Right ventricle myocardium superior (tissue), 1 donor: ENCODE results near the gene RNF169. TPM values are rescaled to one million over a fixed set of nuclear protein-coding genes. Genes with fewer than 3 reads are reported as not detected.

Experiments used
- ATAC-seq: fragments of 200-7000 bp; cut with Tn5 transposase; one replicate; pipeline ENCODE4 v1.9.1; 2020; ENCODE audit warnings: mild to moderate bottlenecking; ENCODE audit not compliant: poor library complexity
- DNase-seq: peaks from one replicate; pipeline ENCODE4 v3.0.0-alpha.2; 2020
- intact Hi-C: fragments of 100-400 bp; cut with DNase I; formaldehyde crosslinking; loops from one replicate; pipeline ENCODE4 v1.11.2; 2022
- long read RNA-seq: library from polyadenylated mRNA; unstranded; transcript quantifications from one replicate; pipeline ENCODE4 v2.0.0, GENCODE V29; 2021
- total RNA-seq: library from RNA; stranded (reverse); fragmentation: NEBNext Ultra II Directional; extraction: Animal tissue kit (Norgen Biotek cat#: 25700); gene quantifications from one replicate; pipeline ENCODE4 v1.2.1, GENCODE V29; 2021
- donor health status: DM: no; HTN: yes; CAD: no; lungs with severe emphysema.

RNF169 gene
- 10.2 TPM for total RNA-seq
- long read RNA-seq, full-length matches to known transcripts: 1 of 3 reads
- long read RNA-seq, partial matches to known transcripts: 0 of 3 reads
- long read RNA-seq, other reads (novel, unspliced or antisense): 2 of 3 reads

DNA sequence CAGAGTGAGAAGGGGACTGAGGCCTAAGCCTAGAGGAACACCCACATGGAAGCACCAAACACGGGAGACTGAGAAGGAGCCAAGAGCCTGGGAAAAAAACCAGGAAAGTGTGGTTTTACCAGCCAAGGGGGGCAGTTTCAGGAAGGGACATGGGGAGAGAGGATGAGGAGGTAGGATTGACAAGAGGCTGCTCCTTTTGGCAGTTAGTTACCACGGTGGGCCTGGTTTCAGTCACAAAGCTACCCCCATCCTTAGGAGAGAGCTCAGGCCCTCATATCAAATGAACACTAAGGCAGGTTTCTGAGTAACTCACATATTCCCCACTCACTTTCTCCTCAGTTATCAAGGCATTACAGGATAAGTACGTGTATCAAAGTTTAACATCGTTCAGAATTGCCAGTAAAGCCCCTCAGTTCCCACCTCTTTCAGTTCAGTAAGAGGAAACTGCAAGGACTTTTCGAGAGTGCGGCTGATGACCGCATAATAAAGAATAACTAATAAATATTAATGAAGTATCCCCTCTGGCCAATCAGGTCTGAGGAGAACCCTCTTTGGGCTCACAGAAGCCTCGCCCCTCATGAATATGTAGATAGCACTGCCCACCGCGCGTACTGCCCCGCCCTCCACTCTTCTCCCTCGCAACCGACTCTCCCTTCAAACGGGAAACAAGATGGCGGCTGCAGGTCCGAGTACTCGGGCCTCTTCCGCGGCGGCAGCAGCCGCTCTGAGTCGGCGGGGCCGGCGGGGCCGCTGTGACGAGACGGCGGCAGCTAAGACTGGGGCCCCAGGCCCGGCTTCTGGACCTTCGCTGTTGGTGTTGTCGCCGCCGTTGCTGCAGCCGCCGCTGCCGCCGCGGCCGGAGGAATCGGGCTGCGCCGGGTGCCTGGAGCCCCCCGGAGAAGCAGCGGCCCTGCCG is at the start of gene RNF169:
Gene RNF169 (plus strand): TSS at position 639 of the 916 bp plus-strand sequence. CDS start 32 bp downstream, at position 671.
- DNase-seq (peak; percentile 96), ATAC-seq (peak; percentile 98)
- intact Hi-C loops: no loop called here

- ATAC-seq: no peak
- intact Hi-C loops: no loop called here
- DNase-seq: no peak
Measured at GRCh38 chr11:74699615-74700396, 48.8 kb upstream of the RNF169 start.

- intact Hi-C loops: no loop called here
- no peak for ATAC-seq
- DNase-seq: no peak
Measured at GRCh38 chr11:74701351-74701750, 47.3 kb upstream of the RNF169 start.

- intact Hi-C loops: no loop called here
- peak; percentile 80 for DNase-seq
- peak; percentile 80 for ATAC-seq
Measured at GRCh38 chr11:74702383-74703007, 46.2 kb upstream of the RNF169 start.

DNA sequence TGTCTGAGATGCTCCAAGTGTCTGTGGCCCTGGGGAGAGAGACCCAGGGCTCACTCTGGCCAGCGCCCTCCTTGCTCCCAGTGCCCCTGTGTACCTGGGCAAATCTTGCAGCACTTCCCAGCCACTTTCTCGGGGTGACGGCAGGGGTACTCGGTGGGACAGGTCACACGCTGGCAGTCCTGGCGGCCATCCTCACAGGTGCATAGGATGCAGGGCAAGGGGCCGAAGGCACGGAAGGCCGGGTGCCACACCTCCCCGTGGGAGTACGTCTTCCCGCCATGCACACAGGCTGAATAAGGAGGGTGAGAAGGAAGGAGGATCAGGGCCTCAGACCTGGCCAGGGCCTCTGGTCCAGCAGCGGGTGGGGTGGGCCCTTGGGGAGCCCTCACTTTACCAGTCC is 45.4 kb upstream of the RNF169 start:
- DNase-seq (no peak), ATAC-seq (no peak)
- intact Hi-C loops: no loop called here

DNA sequence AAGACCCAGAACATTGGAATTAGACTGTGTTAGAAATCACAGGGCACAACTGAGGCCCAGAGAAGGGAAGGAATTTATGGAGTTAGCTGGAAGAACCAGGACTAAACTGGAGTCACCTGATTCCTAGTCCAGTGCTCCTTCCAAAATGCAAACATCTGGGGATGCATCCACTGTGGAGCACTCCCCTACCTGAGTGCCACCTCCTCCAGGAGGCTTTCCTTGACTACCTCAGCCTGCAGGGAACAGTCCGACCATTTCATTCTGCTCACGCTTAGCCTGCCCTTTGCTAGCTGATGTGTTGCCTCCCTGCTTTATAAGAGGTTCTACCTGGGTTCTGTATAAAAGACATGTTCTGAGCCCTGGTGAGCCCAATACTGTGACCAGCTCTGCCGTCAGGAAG is 41.5 kb upstream of the RNF169 start:
- intact Hi-C loops: no loop called here
- ATAC-seq (no peak), DNase-seq (no peak)

- intact Hi-C loops: no loop called here
- no peak for DNase-seq
Measured at GRCh38 chr11:74707602-74708510, 40.8 kb upstream of the RNF169 start.

DNA sequence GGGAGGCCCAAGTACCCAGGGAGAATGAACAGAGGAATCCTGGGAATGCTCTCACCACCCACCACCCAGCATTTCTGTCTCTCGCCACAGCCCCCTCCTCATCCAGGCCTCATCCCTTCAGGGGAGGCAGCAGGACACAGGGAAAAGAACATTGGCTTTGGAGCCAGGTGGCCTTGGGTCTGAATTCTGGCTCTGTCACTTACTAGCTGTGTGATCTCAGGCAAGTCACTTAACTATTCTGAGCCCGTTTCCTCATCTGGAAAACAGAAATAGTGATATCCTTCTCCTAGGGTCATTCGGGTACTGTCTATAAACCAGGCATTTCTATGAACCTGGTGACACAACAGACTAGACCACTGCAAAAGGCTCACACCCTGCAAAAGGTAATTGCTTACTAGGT is 39.5 kb upstream of the RNF169 start:
- DNase-seq (no peak), ATAC-seq (no peak)
- intact Hi-C loops: no loop called here

More at GRCh38 chr11:74707602-74708510, 40.8 kb upstream of the RNF169 start:
- ATAC-seq: no peak

- peak; percentile 56 for DNase-seq
- ATAC-seq: peak; percentile 69
- intact Hi-C loops: no loop called here
Measured at GRCh38 chr11:74710281-74710938, 38.2 kb upstream of the RNF169 start.

DNA sequence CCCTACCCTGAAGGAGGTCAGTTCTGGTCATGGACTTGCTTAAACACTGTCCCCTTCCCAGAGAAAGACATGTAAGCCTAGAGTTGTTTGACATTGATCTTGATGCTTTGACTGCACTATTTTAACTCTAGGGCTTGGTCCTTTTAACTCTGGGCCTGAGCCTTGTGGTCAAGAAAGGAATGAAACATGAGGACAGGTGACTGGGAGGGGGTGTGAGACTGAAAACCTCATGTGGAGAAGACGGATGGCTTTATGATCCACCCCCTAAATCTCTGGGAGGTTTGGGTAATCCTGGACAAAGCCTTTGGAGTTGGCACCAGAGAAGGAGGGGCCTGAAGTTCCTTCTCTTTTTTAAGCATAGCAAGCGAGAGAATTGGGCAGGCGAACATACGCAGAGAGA is 35.0 kb upstream of the RNF169 start:
- ATAC-seq: no peak
- intact Hi-C loops: no loop called here

GRCh38 chr11:74714904-74715303 is 33.7 kb upstream of the RNF169 start:
- ATAC-seq (no peak), DNase-seq (no peak)
- intact Hi-C loops: no loop called here

More for the DNA sequence above, 35.0 kb upstream of the RNF169 start:
- no peak for DNase-seq

DNA sequence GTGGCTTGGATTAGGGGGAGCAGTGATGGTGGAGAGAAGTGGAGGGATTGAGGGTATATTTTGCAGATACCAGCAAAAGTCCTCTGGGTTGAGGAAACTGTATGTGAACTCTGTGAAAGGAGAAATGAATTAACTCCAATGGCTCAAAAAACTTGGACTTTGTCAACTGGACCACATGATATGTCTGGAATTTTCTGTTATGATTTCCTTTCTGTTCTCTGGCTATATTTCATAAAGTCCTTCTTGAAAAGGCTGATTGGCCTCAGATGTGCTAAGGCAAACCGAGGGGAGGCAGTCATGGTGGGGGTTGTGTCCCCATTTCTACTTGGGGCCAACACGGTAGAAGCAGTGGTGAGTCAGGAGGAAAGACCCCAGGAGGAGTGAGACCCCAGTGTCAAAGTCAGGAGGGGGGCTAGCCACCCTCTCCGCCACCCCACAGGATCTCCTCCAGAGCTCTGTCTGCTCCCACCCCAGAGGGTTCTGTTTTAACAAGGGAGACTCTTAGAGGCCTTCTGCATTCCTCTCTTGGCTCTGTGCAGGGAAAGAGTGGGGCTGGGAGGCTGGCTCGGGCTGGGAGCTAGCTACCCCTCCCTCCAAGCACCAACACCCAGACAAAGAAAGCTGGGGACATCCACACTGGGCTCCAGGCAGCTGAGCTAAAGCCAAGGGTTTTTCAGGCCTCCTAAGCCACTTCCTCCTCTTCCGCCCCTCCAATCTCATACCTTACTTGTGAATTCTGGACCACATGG is 31.3 kb upstream of the RNF169 start:
- intact Hi-C loops: no loop called here
- ATAC-seq: no peak
- no peak for DNase-seq

DNA sequence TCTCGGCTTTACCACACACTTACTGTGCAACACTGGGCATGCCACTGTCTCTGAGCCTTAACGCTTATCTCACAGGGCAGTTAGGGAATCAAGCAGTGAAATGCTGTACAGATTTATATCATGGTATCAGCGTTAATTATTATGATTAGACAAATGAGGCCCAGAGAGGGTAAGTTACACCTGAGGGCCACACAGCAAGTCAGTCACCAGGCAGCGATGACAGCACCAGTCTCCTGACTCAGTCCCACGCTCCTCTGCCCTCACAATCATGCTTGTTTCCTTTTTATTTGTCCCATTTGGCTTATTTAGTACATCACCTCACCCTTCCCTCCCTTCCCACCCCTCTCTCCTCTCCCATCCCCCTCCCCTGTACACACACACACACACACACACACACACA is 29.6 kb upstream of the RNF169 start:
- DNase-seq (no peak), ATAC-seq (no peak)
- intact Hi-C loops: no loop called here

DNA sequence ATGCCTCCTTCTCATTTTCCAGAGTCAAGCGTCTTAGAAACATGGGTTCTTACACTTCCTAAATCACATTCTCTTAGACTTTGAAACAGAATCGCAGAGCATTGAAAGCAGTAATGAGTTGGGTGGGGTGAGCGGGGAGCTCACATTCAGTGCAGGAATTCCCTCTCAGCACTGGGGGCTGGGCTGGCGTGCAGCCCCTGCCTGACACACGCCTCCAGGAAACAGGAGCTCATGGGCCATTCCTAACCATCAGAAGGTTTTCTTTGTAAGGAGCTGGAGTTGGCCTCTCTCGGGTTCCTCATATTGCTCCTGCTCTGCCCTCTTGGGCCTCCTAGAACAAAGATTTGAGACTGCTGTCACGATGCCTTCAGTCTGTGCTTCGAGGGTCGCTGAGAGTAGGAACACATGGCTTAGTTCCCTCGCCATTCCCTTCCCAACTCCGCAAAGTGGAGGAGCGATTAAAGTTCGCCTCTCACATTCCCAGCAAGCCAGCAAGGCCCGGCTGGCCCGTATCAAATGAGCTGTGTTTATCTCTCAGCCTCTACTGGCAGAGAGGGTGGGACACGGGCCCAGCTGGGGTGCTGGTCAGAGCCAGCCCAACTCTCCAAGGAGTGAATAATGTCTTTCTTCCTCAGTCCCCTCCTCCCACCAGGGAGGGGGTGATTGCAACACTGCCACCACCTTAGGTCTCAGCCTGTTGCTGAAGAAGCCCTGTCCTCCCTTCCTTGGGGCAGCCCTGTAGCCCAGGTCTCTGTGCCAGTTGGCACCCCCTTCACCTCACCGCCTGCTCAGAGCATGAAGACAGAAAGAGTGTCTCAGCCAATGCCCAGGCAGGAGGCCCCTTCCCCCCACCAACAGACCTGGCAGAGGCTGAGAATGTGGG is 27.8 kb upstream of the RNF169 start:
- ATAC-seq: peak; percentile 90
- intact Hi-C loops: no loop called here
- peak; percentile 89 for DNase-seq

- ATAC-seq: peak; percentile 28
- intact Hi-C loops: no loop called here
- DNase-seq: no peak
Measured at GRCh38 chr11:74721479-74721835, 27.2 kb upstream of the RNF169 start.

- intact Hi-C loops: no loop called here
- DNase-seq (no peak), ATAC-seq (no peak)
Measured at GRCh38 chr11:74723511-74723910, 25.1 kb upstream of the RNF169 start.
